GM18517 (cell line): ENCODE results near the gene GAL3ST2.
"Not testable (repeated sequence)": the region's sequence is repeated elsewhere in the genome, so short reads cannot be mapped to it uniquely, and the experiment has no call there.

Experiments used
- ATAC-seq: cut with Tn5 transposase; IDR thresholded peaks from one replicate; pipeline ENCODE4 v1.9.1; 2021; ENCODE audit warnings: mild to moderate bottlenecking, moderate library complexity; ENCODE audit not compliant: unreplicated experiment

The GAL3ST2 gene

GRCh38 chr2:241817821-241818215 is 41.2 kb downstream of the GAL3ST2 start:
- not testable (repeated sequence) for ATAC-seq

GRCh38 chr2:241818229-241818942 is 41.8 kb downstream of the GAL3ST2 start:
- ATAC-seq, result no peak

DNA sequence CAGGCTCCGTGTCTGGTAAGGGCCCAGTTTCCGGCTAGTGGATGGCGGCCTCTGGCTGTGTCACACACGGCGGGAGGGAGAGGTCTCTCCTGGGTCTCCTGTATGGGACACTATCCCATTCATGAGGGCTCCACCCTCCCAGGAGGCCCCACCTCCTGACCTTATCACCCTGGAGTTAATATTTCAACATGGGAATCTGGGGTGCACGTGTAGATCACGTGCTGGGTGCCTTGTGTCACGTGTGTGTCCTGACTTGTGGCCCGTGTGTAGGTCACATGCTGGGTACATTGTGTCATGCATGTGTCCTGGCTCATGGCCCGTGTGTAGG is 42.3 kb downstream of the GAL3ST2 start:
- ATAC-seq, result no peak

- not testable (repeated sequence) for ATAC-seq
Measured at GRCh38 chr2:241819947-241820624, 43.5 kb downstream of the GAL3ST2 start.

DNA sequence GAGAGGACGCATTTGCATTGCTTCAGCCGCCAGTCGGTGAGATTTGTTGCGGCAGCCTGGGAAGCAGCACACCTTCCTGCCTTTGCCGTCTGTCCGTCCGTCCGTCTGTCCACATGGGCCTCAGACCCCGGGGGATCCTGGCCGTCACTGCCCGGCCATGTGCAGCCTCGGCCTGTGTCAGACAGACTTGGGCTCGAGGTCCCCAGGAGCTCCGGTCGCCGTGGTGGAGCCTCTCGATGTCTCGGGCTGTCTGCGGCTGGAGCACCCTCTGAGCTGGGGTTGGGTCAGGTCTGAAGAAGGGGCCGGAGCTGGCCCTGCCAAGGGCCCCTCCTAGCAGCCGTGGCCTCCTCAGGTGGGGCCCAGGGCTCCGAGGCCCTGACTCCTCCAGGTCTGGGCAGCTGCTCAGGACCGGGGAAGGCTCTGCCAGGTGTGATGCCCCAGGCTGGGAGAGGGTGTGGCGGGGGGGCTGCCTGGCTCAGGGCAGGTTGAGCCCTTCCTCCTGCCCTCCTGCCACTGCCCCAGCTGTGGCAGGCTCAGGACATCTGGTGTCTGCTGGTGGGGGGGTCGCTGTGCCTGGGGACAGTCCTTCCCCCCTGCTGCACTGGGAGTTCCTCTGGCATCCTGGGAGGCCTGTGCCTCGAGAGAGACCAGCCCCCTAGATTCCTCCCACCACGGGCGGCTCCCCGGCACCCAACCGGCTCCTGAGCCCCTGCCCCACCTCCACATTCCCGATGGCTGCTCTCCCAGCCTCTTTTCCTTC is 44.2 kb downstream of the GAL3ST2 start:
- no peak for ATAC-seq

DNA sequence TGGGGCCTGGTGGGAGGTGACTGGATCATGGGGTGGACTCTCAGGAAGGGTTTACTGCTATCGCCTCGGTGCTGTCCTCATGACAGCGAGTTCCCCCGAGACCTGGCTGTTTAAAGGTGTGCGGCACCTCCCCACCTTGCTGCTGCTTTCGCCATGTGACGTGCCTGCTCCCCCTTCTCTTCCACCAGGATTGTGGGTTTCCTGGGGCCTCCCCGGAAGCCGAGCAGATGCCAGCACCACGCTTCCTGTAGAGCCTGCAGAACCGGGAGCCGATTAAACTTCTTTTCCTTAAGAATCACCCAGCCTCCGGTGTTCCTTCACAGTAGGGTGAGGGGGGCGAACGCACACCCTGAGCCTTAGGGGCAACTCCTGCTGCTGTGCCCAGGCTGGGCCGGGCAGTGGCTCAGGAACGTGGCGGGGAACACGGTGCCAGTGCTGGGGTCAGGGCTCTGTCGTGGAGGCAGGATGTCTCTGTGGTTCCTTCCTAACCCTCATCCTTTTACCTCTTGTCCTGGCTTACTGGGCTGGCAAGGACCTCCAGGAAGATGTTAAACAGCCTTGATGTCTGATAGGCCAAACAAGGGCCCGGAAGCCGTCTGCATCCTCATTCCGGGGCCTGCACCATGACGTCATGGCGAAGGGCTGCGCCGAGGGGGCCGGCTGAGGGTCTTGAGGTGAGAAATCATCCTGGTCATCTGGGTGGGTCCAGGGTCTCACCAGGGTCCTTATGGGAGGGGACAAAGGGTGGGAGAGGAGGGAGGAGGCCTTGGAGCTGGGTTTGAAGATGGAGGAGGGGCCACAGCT is 45.0 kb downstream of the GAL3ST2 start:
- ATAC-seq, result no peak

DNA sequence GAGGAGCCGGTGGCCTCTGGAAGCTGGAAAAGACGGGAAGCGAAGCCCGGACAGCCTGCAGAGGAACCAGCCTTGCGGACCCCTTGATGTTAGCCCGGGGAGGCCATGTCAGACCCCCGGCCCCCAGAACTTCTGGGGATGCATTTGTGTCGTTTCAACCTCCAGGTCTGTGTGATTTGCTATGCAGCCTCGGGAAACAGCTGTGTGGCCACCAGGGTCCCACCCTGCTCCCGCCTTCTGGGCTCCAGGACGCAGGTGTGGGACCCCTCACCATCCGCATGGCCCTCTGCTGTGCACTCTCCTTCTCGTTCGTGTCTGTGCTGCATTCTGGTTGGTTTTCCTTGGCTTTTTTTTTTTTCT is 45.6 kb downstream of the GAL3ST2 start:
- ATAC-seq, result no peak

DNA sequence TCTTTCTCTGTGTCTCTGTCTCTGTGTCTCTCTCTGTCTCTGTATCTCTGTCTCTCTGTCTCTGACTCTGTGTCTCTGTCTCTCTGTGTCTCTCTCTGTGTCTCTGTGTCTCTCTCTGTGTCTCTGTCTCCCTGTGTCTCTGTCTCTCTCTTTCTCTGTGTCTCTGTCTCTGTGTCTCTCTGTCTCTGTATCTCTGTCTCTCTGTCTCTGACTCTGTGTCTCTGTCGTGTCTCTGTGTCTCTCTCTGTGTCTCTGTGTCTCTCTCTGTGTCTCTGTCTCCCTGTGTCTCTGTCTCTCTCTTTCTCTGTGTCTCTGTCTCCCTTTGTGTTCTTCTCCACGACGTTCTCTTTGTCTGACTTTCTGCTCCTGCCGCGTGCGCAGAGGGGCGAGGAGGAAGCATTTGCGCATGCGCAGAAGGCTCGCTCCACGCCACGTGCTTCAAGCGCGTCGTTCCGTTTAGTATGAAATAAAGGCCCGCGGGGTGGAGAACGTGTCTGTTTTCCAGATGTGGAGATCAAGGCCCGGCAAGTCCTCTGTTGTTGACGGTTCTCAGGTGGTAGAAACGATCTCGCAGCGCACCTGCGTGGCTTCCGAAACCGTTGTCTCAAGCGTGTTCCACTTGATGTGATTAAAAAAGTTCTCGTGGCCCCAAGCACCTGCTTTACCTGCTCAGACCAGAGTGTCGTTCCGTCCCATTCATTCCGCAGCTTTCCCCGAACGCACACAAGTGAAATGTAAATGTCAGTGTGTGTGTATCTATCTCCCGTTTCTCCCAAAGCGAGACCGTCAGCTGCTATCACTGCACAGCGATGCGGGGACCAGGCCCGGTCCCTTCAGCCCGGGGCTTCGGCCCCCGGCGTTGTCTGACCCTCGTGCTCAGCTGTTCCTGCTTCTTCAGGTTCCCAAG is 47.2 kb downstream of the GAL3ST2 start:
- not testable (repeated sequence) for ATAC-seq

DNA sequence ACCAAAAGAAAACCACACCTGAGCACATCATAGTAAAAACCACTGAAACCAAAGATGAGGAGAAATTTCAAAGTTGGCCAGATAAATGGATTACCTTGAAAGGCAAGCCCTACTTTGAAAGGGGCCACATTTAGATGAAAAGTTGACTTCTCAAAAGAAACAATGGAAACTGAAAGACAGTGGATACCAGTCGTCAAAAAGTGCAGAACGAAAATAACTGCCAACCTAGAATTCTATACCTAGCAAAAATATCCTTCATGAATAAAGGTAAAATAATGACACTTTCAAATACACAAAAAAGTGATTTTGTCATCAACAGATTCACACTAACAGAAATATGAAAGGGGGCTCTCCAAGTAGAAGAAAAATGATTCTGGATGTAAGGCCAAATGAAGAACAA is 50.8 kb downstream of the GAL3ST2 start:
- ATAC-seq, result no peak

GRCh38 chr2:241833101-241833663 is 56.6 kb downstream of the GAL3ST2 start:
- no peak for ATAC-seq

GRCh38 chr2:241833756-241834526 is 57.3 kb downstream of the GAL3ST2 start:
- not testable (repeated sequence) for ATAC-seq

GRCh38 chr2:241834527-241835210 is 58.0 kb downstream of the GAL3ST2 start:
- no peak for ATAC-seq

DNA sequence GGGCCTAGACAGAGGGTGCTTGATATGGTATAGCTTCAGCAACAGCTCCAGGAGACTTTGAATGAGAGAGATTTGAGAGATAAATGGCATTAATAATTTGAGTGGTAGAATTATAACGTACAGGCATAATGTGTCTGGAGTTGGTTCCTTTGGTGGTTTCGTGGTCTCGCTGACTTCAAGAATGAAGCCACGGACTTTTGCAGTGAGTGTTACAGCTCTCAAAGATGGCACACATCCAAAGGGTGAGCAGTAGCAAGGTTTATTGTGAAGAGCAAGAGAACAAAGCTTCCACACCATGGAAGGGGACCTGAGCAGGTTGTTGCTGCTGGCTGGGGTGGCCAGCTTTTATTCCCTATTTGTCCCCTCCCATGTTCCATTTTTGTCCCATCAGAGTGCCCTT is 59.0 kb downstream of the GAL3ST2 start:
- no peak for ATAC-seq

GRCh38 chr2:241836292-241836691 is 59.7 kb downstream of the GAL3ST2 start:
- no peak for ATAC-seq

DNA sequence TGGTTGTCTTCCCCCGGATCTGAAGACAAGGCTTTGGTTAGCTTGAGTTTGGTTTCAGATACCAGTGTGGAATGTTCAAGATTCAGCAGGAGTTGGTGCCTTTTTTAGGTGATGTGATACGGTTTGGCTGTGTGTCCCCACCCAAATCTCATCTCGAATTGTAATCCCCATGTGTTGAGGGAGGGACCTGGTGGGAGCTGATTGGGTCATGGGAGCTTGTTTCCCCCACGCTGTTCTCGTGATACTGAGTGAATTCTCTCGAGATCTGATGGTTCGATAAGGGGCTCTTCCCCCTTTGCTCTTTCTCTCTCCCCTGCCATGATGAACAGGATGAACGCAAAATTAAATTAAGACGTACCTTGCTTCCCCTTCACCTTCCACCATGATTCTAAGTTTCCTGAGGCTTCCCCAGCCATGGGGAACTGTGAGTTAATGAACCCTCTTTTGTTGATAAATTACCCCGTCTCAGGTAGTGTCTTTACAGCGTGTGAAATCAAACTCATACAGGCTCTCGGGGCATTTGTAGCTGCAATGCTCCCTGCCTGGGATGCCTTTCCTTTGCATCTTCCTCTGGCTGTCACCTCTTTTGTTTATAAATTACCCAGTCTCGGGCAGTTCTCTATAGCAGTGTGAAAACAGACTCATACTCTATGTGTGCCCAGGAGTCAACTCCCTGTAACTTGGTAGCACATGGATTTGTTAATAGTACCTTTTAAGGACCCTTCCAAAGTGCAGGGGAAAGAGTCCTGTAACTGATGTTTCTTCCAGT is 60.8 kb downstream of the GAL3ST2 start:
- no peak for ATAC-seq

DNA sequence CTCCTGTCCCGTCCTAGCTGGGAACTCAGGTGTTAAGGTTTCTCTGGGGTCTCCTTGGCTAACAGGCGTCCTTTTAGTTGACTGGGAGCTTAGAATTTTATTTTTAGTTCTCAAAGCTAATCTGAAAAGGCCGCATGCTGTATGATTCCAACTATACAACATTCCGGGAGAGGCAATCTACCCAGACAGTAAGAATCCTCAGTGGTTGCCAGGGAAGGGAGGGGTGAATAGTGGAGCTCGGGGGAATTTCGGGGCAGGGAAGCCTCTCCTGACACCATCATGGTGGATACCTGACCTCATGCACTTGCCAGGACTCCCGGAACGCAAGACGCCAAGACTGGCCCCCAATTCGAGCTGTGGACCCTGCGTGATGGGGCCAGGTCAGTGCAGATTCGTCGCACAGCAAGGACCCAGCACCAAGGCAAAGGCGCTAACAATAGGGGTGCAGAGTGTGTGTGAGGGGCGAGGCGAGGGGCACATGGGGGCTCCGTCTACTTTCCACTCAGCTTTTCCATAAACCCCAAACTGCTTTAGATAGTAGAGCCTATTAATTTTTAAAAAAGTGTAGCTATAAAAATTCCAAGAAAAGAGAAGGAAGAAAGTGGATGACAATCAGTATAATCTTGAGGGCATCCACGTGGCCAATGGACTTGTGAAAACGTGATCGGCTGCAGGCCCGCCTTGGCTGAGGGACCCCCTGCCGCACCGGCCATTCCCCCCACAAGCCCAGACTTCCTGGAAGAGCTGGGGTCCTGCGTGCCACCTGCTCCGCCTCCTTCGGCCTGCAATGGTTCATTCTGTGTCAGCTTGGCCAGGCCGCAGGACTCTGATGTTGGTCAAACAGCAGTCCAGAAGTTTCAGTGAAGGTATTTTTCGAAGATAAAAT is 64.8 kb downstream of the GAL3ST2 start:
- ATAC-seq, result no peak

DNA sequence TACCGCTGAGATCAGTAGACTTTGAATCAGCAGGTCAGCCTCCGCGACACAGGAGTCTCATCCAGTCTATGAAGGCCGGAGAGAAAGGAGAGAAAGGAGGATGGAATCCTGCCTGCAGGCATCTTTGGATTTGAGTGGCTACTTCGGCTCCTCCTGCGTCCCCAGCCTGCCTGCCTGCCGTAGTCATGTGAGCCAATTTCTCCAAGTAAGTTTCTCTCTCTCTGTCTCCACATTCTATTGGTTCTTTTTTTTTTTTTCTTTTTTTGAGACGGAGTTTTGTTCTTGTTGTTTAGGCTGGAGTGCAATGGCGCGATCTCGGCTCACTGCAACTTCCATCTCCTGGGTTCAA is 65.4 kb downstream of the GAL3ST2 start:
- ATAC-seq, result no peak
